Central memory CD8-positive, alpha-beta T cell (primary cell): Measurements from ENCODE around the gene TMPRSS9.

Source experiments
- ATAC-seq: fragments of 150-1000 bp; cut with Tn5 transposase; replicated peaks from 2 replicates; pipeline ENCODE4 v1.10.0; 2022; ENCODE audit warnings: mild to moderate bottlenecking, moderate FRiP score, moderate number of reproducible peaks; ENCODE audit not compliant: poor library complexity, severe bottlenecking; ENCODE audit errors: extremely low read depth
- DNase-seq, 2 donors: peaks; one replicate each; pipeline ENCODE4 v3.0.0; 2021; ENCODE audit warnings: low spot score in 2 of 2
- H3K27ac Mint-ChIP-seq: one replicate; pipeline ENCODE4 v1.8.0; 2022; ENCODE audit warnings: low read depth, mild to moderate bottlenecking, moderate library complexity, mixed read lengths
- H3K27me3 Mint-ChIP-seq: one replicate; pipeline ENCODE4 v1.8.0; 2022; ENCODE audit warnings: mixed read lengths
- H3K36me3 Mint-ChIP-seq: one replicate; pipeline ENCODE4 v1.8.0; 2022; ENCODE audit warnings: mild to moderate bottlenecking, moderate library complexity, mixed read lengths; ENCODE audit not compliant: insufficient read depth
- H3K4me1 Mint-ChIP-seq: one replicate; pipeline ENCODE4 v1.8.0; 2022; ENCODE audit warnings: mixed read lengths
- H3K4me3 Mint-ChIP-seq: one replicate; pipeline ENCODE4 v1.8.0; 2022; ENCODE audit warnings: mild to moderate bottlenecking, moderate library complexity, mixed read lengths
- H3K9me3 Mint-ChIP-seq: one replicate; pipeline ENCODE4 v1.8.0; 2022; ENCODE audit warnings: mixed read lengths

The TMPRSS9 gene

DNA sequence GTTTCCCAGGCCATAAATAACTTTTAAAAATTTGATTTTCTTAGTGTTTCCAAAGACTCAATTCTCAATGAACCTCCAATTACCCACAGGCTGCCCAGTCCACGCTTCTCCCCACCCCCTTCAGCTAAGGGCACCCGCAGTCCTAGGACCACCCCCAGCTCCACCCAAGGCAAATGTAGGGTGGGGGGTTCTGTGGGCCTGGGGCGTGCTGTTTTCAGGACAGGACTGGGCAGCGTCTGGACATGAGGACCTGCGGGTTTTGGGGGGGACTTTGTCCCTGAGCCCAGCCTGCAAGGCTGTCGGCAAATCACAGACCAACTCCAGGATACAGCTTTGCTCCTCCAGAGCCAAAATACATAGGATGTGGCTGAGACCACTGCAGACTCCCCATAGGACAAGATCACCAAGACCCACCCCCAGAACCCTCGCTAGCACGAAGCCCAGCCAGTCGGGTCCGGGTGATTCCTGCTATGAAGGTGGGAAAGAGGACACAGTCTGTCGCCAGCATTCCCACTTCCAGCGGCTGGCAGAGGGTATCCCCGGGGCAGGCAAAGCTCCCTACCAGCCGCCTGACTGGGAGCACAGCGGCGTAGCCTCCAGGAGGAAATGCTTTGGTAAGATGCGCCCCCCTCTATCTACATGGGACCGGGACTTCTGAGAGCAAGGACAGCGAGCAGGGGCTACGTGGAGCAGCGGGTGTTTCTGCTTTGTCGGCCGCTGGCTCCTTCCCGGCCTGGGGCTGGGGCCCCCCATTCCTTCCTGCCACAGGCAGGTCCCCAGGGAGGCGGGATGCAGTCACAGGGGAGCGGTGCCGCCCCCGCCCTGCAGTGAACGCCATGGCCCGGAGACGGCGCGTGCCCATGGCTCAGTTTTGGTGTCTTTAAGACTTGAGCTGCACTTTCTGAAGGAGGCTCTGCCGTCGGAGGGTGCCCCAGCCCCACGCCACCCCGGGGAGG, 69.0 kb downstream of the TMPRSS9 start:
- Mint-ChIP-seq H3K4me3 (no peak overlapping the region), H3K27me3 (no peaks in the 10 kb centered on the region), H3K9me3 (no peaks in the 10 kb centered on the region), H3K36me3 (peaks cover 19% of the 10 kb centered on the region), H3K4me1 (peaks cover 16% of the 10 kb centered on the region), H3K27ac (no peak overlapping the region)
- DNase-seq (no peak), ATAC-seq (no peak)

DNA sequence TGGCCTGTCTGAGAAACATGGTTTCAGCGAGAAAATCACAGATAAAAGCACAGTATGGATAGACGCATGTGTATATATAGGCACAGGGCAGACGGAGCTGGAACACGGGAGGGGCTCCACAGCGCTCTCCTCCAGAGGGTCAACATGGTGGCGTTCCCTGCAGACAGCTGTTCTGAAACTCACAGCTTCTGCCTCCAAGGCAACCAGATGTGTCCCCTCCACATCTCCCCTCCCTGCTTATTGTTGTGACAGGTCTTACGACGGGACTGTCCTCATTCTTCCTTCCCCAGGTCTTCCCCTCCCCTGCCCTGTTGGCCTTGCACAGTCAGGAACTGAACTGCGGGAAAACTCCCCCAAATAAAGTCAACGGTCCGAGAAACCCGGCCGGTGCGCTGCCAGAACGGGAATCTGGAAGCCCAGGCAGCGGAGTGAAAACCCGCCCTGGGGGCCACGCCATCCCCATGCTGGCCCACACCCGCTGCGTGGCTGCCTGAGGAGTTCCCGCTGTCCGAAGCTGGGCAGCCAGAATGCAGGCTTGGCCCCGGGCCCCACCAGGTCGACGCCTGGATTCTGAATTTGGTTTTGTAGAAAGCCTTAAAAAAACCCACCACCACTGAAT, 70.0 kb downstream of the TMPRSS9 start:
- Mint-ChIP-seq H3K9me3 (no peaks in the 10 kb centered on the region), H3K4me1 (peaks cover 16% of the 10 kb centered on the region), H3K36me3 (peaks cover 21% of the 10 kb centered on the region), H3K4me3 (peak overlapping the region; percentile 25), H3K27ac (peak overlapping the region; percentile 49), H3K27me3 (no peaks in the 10 kb centered on the region)
- DNase-seq = no peak
- no peak for ATAC-seq

DNA sequence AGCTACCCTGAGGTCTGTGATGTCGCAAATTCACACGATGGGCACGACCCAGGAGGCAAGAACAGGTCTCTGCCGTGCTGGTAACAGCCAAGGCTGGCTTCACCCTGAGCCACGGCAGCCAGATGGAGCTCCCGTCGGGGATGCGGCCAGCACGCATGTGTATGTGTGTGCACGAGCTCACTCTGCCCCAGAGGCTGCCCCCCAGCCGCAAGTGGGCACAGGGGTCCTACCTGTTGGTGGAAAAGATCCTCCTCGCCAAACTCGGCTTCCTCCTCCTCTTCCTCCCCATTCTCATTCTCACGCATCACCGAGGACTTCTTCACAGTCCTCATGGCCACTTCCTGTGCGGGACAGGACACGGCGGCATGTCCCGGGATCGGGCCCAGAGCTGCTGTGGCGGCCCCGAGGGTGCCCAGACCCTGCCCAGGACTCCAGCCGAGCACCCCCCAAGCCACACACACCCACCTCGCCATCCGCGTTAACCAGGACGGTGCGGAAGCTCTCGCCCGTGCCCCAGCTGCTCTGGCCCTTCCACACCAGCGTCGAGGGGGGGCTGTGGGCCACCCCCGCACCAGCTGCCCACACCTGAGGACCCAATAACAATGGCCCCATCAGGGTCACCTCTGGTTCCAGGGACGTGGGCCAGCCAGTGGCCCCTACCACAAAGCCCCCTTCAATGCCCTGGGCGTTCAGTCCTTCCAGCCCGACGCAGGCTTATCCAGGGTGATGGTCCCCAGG, 71.4 kb downstream of the TMPRSS9 start:
- Mint-ChIP-seq H3K4me1 (peaks cover 14% of the 10 kb centered on the region), H3K4me3 (no peak overlapping the region)

DNA sequence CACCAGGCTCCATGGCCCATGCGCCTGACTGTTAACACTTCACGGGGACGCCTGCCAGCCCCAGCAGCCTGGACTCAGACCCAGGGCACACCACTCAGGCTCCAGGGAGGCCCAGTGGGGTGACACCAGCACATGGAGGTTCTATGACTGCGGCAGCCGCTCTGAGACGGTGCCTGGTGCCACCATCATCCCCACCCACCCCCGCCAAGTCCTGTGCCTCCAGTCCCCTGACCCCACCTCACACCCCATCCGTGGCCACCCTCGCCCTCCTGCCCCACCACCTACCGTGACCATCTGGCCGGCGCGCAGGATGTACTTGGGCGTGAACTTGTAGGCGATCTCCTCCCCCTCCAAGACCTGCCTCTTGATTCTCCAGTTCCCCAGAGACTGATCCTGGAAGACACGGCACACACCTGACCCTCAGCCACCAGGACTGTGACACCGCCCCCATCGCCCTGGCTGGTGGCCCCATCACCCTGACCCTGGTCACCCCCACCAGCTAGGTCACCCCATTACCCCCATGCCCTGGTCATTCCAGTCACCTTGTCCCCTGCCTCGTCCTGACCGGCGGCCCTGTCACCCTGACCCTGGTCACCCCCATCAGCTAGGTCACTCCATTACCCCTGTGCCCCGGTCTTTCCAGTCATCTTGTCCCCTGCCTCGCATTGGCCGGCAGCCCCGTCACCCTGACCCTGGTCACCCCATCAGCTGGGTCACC, 72.2 kb downstream of the TMPRSS9 start:
- H3K4me1 Mint-ChIP-seq = peaks cover 7% of the 10 kb centered on the region
- H3K27ac Mint-ChIP-seq = peak overlapping the region; percentile 44
- peaks cover 26% of the 10 kb centered on the region for H3K36me3 Mint-ChIP-seq
- DNase-seq = no peak
- H3K9me3 Mint-ChIP-seq = no peaks in the 10 kb centered on the region
- ATAC-seq = no peak
- no peak overlapping the region for H3K4me3 Mint-ChIP-seq
- no peaks in the 10 kb centered on the region for H3K27me3 Mint-ChIP-seq

More for the DNA sequence above, 71.4 kb downstream of the TMPRSS9 start:
- H3K9me3 Mint-ChIP-seq = no peaks in the 10 kb centered on the region
- H3K27me3 Mint-ChIP-seq = no peaks in the 10 kb centered on the region
- DNase-seq = no peak
- ATAC-seq = no peak
- peak overlapping the region; percentile 57 for H3K27ac Mint-ChIP-seq
- peaks cover 27% of the 10 kb centered on the region for H3K36me3 Mint-ChIP-seq

DNA sequence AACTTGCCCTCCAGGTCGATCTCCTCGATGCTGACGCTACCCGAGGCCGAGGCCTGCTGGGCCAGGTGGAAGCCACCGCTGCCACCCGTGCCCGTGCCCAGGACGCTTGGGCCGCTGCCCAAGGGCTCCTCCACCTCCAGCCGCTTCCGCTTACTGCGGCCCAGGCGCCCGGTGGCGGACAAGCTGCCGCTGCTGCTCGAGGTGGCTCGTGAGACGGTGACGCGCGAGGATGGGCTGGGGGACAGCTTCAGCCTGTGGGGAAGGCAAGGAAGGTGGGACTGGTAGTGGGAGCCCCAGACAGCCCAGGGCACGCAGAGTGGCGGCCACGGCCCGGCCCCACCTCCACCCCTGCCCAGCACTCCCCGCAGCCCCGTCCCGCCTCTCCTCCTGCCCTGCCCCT, 73.8 kb downstream of the TMPRSS9 start:
- Mint-ChIP-seq H3K4me3 (no peak overlapping the region), H3K9me3 (no peaks in the 10 kb centered on the region), H3K27me3 (no peaks in the 10 kb centered on the region), H3K27ac (no peak overlapping the region), H3K36me3 (peaks cover 25% of the 10 kb centered on the region), H3K4me1 (no peaks in the 10 kb centered on the region)
- DNase-seq (no peak), ATAC-seq (no peak)

DNA sequence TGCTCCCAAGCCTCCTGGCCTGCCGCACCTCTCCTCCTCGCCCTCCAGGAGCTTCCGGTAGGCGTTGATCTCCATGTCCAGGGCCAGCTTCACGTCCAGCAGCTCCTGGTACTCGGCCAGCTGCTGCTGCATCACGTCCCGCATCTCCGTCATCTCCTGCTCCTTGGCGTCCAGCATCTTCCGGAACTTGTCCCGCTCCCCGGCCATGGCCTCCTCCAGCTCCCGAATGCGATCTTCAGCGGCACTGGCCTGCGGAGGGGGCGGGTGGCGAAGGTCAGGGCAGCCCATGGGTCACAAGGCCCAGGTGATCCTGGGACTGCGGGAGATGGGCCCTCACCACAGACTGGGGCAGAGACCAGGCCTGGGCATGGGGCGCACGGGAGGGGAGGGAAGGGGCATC, 74.2 kb downstream of the TMPRSS9 start:
- DNase-seq = no peak
- no peaks in the 10 kb centered on the region for H3K27me3 Mint-ChIP-seq
- no peak overlapping the region for H3K4me3 Mint-ChIP-seq
- no peak for ATAC-seq
- no peaks in the 10 kb centered on the region for H3K4me1 Mint-ChIP-seq
- no peaks in the 10 kb centered on the region for H3K9me3 Mint-ChIP-seq
- H3K36me3 Mint-ChIP-seq = peaks cover 25% of the 10 kb centered on the region
- H3K27ac Mint-ChIP-seq = no peak overlapping the region

DNA sequence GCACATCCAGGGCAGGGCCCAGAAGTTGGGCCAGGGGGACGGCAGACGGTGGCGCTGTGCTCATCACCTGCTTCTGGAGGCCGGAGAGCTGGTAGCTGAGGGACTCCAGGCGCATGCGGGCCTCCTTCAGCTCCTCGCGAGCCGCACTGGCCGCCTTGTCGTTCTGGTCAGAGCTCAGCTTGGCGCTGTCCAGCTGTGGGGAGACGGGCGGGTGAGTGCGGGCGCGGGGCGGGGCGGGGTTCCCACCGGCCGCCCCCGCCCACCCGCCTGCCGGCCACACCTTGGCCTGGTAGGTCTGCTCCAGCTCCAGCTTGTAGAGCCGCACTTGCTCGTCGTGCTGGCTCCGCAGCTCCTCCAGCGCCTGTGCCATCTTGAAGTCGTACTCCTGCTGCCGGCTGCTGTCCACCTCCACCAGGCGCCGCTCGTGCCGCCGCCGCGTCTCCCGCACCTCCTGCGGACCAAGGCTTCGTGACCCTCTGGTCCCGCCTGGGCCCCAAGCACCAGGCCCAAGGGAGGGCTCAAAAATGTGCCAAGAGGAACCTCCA, 74.7 kb downstream of the TMPRSS9 start:
- Mint-ChIP-seq H3K9me3 (no peaks in the 10 kb centered on the region), H3K36me3 (peaks cover 23% of the 10 kb centered on the region), H3K27ac (no peak overlapping the region), H3K4me3 (no peak overlapping the region), H3K27me3 (no peaks in the 10 kb centered on the region), H3K4me1 (no peaks in the 10 kb centered on the region)
- ATAC-seq = no peak
- DNase-seq = no peak

DNA sequence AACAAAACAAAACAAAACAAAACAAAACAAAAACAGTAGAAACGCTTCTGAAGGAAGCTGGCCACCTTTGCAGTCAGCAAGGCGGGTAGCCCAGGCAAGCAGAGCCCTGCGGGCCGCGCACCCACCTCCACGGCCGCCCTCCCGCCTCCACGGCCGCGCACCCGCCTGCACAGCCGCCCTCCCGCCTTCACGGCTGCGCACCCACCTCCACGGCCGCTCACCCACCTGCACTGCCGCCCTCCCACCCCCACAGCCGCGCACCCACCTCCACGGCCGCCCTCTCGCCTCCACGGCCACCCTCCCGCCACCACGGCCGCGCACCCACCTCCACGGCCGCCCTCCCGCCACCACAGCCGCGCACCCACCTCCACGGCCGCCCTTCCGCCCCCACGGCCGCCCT, 76.3 kb downstream of the TMPRSS9 start:
- Mint-ChIP-seq H3K36me3 (peaks cover 19% of the 10 kb centered on the region), H3K27ac (no peak overlapping the region), H3K4me3 (no peak overlapping the region), H3K4me1 (no peaks in the 10 kb centered on the region), H3K9me3 (no peaks in the 10 kb centered on the region), H3K27me3 (no peaks in the 10 kb centered on the region)
- DNase-seq (no peak), ATAC-seq (no peak)

DNA sequence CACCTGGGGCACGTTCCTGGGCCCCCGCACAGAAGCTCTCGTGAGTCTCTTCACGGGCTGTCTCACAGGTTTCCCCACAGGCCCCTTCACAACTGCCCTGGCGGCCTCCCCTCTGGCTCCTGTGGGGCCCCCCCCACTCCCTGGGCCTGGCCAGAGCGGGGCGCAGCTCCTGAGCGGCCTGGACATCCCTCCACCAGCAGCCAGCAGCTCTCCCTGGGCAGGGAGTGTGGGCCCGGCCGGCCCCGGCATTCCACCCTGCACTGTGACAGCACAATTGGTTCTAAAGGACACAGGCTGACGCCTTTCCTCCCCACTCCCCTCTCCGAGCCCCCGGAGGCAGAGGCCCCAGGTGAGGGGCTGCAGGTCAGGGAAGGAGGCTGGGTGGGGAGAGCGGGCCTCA, 76.9 kb downstream of the TMPRSS9 start:
- no peak overlapping the region for H3K27ac Mint-ChIP-seq
- ATAC-seq (no peak), DNase-seq (no peak)
- peaks cover 19% of the 10 kb centered on the region for H3K36me3 Mint-ChIP-seq
- no peaks in the 10 kb centered on the region for H3K4me1 Mint-ChIP-seq
- no peaks in the 10 kb centered on the region for H3K9me3 Mint-ChIP-seq
- no peak overlapping the region for H3K4me3 Mint-ChIP-seq
- H3K27me3 Mint-ChIP-seq = no peaks in the 10 kb centered on the region

DNA sequence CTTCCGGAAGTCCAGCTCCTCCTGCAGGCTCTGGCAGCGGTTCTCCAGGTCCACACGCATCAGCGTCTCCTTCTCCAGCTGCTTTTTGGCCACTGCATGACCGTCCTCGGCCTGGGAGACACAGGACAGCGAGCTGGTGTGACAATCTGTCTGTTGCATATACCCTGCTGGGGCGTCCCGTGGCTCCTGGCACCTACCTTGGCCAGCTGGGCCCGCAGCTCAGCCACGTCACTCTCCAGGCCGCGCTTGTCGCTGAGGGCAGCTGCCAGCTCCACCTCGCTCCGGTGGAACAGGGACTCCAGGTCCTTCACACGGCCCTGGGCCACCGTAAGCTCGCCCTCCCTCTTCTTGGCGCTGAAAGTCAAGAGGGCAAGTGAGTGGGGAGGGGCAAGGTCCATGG, 78.1 kb downstream of the TMPRSS9 start:
- Mint-ChIP-seq H3K27ac (peak overlapping the region; percentile 56), H3K4me3 (no peak overlapping the region), H3K27me3 (no peaks in the 10 kb centered on the region), H3K9me3 (no peaks in the 10 kb centered on the region), H3K36me3 (peaks cover 19% of the 10 kb centered on the region), H3K4me1 (no peaks in the 10 kb centered on the region)
- DNase-seq = no peak
- ATAC-seq = no peak

DNA sequence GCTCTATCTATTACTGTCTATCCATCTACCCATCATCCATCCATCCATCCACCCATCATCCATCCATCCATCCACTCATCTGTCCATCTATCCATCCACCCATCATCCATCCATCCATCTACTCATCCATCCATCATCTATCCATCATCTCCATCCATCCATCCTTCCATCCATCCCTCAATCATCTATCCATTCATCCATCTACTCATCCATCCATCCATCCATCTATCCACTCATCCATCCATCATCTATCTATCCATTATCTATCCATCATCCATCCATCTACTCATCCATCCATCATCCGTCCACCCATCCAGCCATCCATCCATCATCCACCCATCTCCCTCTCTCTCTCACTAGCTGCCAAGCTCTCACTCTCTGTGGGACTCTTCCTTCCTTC, 80.5 kb downstream of the TMPRSS9 start:
- ATAC-seq (no peak), DNase-seq (no peak)
- Mint-ChIP-seq H3K4me3 (no peak overlapping the region), H3K9me3 (no peaks in the 10 kb centered on the region), H3K4me1 (no peaks in the 10 kb centered on the region), H3K27me3 (no peaks in the 10 kb centered on the region), H3K27ac (no peak overlapping the region), H3K36me3 (peaks cover 15% of the 10 kb centered on the region)
